ENCODE measurements around the gene FAM222A. TPM values are rescaled to one million over a fixed set of nuclear protein-coding genes. Genes with fewer than 3 reads are reported as not detected.

The FAM222A gene
- polyA plus RNA-seq, 4 donors = 1.6 to 7.5 (median 4.7) TPM

DNA sequence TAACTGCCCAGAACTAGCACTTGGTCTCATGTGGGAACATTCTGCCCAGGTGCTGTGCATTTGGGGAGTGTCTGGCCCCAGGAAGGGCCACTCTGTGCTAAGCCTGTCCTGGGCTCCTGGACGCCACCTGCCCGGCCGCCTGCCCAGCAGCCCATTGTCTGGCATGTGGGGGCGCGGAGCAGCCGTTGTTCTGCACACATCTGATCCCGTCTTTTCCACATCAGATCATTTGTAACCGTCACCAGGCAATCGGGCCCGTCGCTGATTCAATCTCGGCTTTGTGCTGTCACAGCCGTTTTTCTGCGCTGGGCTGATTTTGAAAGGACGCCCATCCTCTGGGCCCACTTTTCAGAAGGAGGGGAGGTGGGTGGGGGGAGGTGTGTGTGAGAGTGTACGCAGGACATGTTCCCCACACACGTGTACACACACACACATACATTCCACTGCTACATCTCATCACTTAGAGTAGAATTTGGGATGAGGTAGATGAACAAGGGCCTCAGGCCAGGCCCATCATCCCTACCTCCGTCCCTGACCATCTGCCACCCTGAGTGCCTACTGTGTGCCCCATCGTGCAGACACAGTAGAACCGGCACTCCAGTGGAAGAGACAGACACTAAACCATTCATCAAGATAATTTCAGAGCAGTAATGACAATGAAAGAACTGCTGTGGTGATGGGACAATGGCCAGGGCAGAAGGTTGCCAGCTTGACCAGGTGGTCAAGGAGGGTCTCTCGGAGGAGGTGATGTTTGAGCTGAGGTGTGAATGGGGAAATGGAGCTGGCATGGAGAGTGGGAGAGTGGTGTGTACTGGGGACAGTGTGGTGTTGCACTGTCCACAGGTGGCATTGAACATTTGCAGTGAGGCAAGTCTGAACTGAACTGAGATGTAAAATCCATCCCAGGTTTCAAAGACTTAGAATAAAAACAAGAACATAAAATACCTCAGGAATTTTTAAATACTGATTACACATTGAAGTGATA is 19.0 kb downstream of the FAM222A start:
- DNase-seq = no peak
- no peaks in the 10 kb centered on the region for H3K27me3 ChIP-seq (ENCODE audit: control insufficient read depth in 3 of 3, insufficient read depth in 3 of 3, low read length in 3 of 3)
- H3K27ac ChIP-seq (ENCODE audit: low read depth in 1 of 3, low read length in 2 of 3) = no peak overlapping the region
- H3K4me3 ChIP-seq (ENCODE audit: low read depth in 1 of 3, low read length in 3 of 3) = no peak overlapping the region
- peaks cover 3 to 28% (median 9%) of the 10 kb centered on the region in 3 donors for H3K4me1 ChIP-seq (ENCODE audit: control insufficient read depth in 3 of 3, insufficient read depth in 2 of 3, low read depth in 1 of 3, low read length in 2 of 3)
- H3K9me3 ChIP-seq (ENCODE audit: control insufficient read depth in 2 of 2, insufficient read depth in 1 of 2, low read depth in 1 of 2, low read length in 1 of 2) = no peaks in the 10 kb centered on the region
- 77 to 83% (median 82%) methylated on average over 21 of the region's 21 CpGs for WGBS, 3 donors
- FAIRE-seq = no peak
- H3K36me3 ChIP-seq (ENCODE audit: control insufficient read depth in 3 of 3, insufficient read depth in 2 of 3, low read depth in 1 of 3, low read length in 3 of 3) = peaks cover 0 to 16% (median 0%) of the 10 kb centered on the region in 3 donors

DNA sequence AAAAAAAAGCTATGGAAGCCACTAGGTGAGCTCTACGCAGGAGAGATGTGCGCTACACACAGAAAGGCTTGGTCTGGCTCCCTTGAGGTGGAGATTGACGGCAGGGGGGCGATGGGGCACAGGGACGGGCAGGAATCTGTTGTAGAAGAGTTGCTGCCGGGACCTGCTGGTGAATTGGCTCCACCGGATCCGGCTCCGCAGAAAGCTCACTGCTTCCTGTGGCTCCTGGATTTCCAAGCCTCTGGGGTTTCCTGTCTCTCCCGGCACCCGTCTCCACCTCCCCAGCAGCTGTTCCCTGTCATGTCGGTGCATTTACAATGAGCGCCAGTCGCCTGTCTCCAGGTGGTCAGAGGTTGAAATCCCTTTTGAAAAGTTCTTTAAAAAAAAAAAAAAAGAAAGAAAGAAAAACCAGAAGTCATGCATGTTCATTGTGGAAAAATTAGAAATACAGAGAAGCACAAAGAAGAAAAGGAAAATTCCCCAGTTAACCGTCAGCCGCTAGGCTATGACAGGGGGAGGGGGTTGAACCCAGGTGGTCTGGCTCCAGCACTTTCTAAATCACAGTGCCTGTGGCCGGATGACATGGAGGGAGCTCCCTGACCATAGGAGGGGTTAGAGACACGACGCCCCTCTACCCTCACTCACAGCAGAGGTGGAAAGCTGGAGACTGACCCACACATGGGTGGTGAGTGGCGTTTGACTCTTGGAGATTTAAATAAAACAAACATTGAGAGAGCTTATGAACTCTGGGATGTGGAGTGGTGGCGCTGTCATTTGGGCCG is 20.8 kb downstream of the FAM222A start:
- Histone ChIP-seq H3K36me3 (ENCODE audit: control insufficient read depth in 3 of 3, insufficient read depth in 2 of 3, low read depth in 1 of 3, low read length in 3 of 3) (peaks cover 0 to 11% (median 0%) of the 10 kb centered on the region in 3 donors), H3K9me3 (ENCODE audit: control insufficient read depth in 2 of 2, insufficient read depth in 1 of 2, low read depth in 1 of 2, low read length in 1 of 2) (no peaks in the 10 kb centered on the region), H3K4me1 (ENCODE audit: control insufficient read depth in 3 of 3, insufficient read depth in 2 of 3, low read depth in 1 of 3, low read length in 2 of 3) (peaks cover 3 to 46% (median 13%) of the 10 kb centered on the region in 3 donors), H3K27me3 (ENCODE audit: control insufficient read depth in 3 of 3, insufficient read depth in 3 of 3, low read length in 3 of 3) (no peaks in the 10 kb centered on the region), H3K27ac (ENCODE audit: low read depth in 1 of 3, low read length in 2 of 3) (no peak overlapping the region), H3K4me3 (ENCODE audit: low read depth in 1 of 3, low read length in 3 of 3) (no peak overlapping the region)
- 32 to 41% (median 40%) methylated on average over 22 of the region's 22 CpGs for WGBS, 3 donors
- FAIRE-seq (no peak), DNase-seq (no peak)

DNA sequence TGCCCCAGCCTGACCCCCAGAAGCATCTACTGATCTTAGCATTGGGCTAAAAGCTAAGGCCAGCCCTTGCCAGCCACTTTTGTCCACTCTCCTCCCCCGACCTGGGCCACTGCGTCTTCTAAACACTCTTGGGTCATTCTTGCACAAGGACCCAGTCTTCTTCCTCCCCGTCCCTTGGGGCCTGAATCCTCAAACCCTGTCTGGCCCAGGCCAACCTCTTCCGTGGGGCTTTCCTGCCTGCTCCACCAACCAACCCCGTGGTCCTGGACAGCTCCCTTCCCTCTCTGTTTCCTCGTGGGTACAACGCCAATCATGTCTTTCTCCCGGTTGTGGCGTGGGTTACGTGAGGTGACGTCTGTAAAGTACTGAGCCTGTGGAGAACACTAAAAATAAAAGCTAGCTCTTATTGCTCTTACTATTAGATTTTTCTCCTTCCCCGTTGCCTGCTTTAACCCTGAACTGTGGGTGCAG is 21.5 kb downstream of the FAM222A start:
- WGBS, 3 donors = 31 to 55% (median 43%) methylated on average over 12 of the region's 12 CpGs
- no peak overlapping the region for H3K27ac ChIP-seq (ENCODE audit: low read depth in 1 of 3, low read length in 2 of 3)
- no peak for FAIRE-seq
- peaks cover 0 to 6% (median 0%) of the 10 kb centered on the region in 3 donors for H3K36me3 ChIP-seq (ENCODE audit: control insufficient read depth in 3 of 3, insufficient read depth in 2 of 3, low read depth in 1 of 3, low read length in 3 of 3)
- no peaks in the 10 kb centered on the region for H3K27me3 ChIP-seq (ENCODE audit: control insufficient read depth in 3 of 3, insufficient read depth in 3 of 3, low read length in 3 of 3)
- H3K9me3 ChIP-seq (ENCODE audit: control insufficient read depth in 2 of 2, insufficient read depth in 1 of 2, low read depth in 1 of 2, low read length in 1 of 2) = no peaks in the 10 kb centered on the region
- H3K4me1 ChIP-seq (ENCODE audit: control insufficient read depth in 3 of 3, insufficient read depth in 2 of 3, low read depth in 1 of 3, low read length in 2 of 3) = peaks cover 3 to 52% (median 13%) of the 10 kb centered on the region in 3 donors
- H3K4me3 ChIP-seq (ENCODE audit: low read depth in 1 of 3, low read length in 3 of 3) = no peak overlapping the region
- DNase-seq = no peak

DNA sequence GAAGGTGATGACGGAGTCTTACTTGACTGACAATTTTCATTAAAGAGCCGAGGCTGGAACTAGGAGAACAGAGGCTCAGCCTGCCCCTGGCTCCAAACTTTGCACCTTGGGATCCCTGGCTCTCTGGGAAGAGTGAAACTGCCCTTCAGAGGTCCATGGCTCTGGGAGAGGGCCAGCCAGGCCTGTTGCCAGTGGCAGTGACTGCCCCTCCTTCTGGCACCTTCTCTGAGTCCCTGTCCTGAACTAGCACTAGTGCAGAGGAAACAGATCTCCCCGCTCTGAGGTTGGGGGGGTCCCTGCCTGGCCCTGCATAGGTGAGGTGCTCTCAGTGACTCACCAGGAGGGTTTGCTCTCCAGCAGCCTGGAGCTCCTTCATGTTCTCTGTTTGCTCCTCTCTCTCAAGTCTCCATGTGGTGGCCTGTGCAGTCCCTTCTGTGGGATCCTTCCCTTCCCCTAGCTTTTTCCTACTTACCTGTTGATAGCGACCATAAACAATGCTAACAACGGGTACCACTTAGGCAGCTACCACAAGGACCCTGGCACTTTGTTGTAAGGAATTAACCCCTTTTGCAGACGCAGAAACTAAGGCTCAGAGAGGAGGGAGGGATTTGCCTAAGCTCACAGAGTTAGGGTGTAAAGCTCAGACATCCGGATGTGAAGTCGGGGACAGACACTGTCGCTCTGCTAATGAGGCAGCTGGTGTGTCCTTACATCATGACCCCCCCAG is 22.4 kb downstream of the FAM222A start:
- 38 to 61% (median 48%) methylated on average over 9 of the region's 9 CpGs for WGBS, 3 donors
- Histone ChIP-seq H3K4me3 (ENCODE audit: low read depth in 1 of 3, low read length in 3 of 3) (no peak overlapping the region), H3K36me3 (ENCODE audit: control insufficient read depth in 3 of 3, insufficient read depth in 2 of 3, low read depth in 1 of 3, low read length in 3 of 3) (peaks cover 0 to 6% (median 0%) of the 10 kb centered on the region in 3 donors), H3K27ac (ENCODE audit: low read depth in 1 of 3, low read length in 2 of 3) (no peak overlapping the region), H3K4me1 (ENCODE audit: control insufficient read depth in 3 of 3, insufficient read depth in 2 of 3, low read depth in 1 of 3, low read length in 2 of 3) (peaks cover 3 to 60% (median 13%) of the 10 kb centered on the region in 3 donors), H3K9me3 (ENCODE audit: control insufficient read depth in 2 of 2, insufficient read depth in 1 of 2, low read depth in 1 of 2, low read length in 1 of 2) (no peaks in the 10 kb centered on the region), H3K27me3 (ENCODE audit: control insufficient read depth in 3 of 3, insufficient read depth in 3 of 3, low read length in 3 of 3) (no peaks in the 10 kb centered on the region)
- DNase-seq (no peak), FAIRE-seq (no peak)

DNA sequence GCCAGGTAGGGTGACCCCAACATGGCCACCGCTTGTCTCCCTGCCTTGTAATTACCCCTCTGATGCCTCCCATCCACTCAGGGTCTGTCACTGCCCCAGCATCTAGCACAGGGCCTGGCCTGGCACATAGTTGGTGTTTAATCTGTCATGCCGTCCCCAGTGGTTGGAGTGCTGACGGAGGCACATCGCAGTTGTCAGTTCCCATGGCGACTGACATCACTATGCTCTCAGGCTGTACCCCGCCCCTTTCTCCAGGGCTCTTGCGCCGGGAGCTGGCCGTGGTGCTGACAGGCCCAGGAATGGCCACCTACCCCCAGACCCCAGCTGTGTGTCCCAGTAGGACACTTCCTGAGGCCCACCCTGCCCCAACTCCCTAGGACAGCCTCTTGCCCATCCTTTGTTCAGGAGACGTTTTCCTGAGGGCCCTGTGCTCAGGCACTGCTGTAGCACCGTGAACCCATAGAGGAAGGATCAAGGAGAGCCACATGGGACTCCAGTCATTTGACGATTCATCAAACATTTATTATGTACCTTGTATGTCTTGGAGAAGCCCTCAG is 23.0 kb downstream of the FAM222A start:
- Histone ChIP-seq H3K27ac (ENCODE audit: low read depth in 1 of 3, low read length in 2 of 3) (no peak overlapping the region), H3K9me3 (ENCODE audit: control insufficient read depth in 2 of 2, insufficient read depth in 1 of 2, low read depth in 1 of 2, low read length in 1 of 2) (no peaks in the 10 kb centered on the region), H3K36me3 (ENCODE audit: control insufficient read depth in 3 of 3, insufficient read depth in 2 of 3, low read depth in 1 of 3, low read length in 3 of 3) (peaks cover 0 to 6% (median 0%) of the 10 kb centered on the region in 3 donors), H3K27me3 (ENCODE audit: control insufficient read depth in 3 of 3, insufficient read depth in 3 of 3, low read length in 3 of 3) (no peaks in the 10 kb centered on the region), H3K4me3 (ENCODE audit: low read depth in 1 of 3, low read length in 3 of 3) (no peak overlapping the region), H3K4me1 (ENCODE audit: control insufficient read depth in 3 of 3, insufficient read depth in 2 of 3, low read depth in 1 of 3, low read length in 2 of 3) (peaks cover 3 to 66% (median 14%) of the 10 kb centered on the region in 3 donors)
- peak; percentile 40 to 90 for DNase-seq
- FAIRE-seq = no peak
- 29 to 32% (median 31%) methylated on average over 12 of the region's 12 CpGs for WGBS, 3 donors

DNA sequence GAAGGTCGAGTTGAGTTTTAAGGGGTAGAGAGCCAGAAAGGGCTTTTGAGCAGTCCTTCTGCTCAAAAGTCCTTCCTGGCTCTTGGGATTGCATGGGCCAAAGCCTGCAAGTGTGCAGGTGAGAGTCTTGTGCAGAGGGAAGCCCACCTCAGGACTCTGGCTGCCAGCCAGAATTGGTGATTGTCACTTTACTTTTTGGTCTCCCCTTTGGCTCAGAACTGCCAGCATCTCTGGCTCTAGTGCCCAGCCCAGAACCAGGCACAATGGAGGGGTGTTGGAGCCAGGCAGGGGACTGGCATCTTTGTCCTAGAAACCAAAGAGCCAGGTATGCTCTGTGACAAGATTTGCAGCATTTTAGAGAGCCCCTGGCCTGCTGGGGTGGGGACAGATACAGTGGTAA is 23.5 kb downstream of the FAM222A start:
- H3K9me3 ChIP-seq (ENCODE audit: control insufficient read depth in 2 of 2, insufficient read depth in 1 of 2, low read depth in 1 of 2, low read length in 1 of 2) = no peaks in the 10 kb centered on the region
- WGBS, 3 donors = 8 to 24% (median 16%) methylated on average over 1 of the region's 1 CpG
- no peaks in the 10 kb centered on the region for H3K27me3 ChIP-seq (ENCODE audit: control insufficient read depth in 3 of 3, insufficient read depth in 3 of 3, low read length in 3 of 3)
- no peak overlapping the region for H3K27ac ChIP-seq (ENCODE audit: low read depth in 1 of 3, low read length in 2 of 3)
- DNase-seq (no peak), FAIRE-seq (no peak)
- peaks cover 3 to 71% (median 15%) of the 10 kb centered on the region in 3 donors for H3K4me1 ChIP-seq (ENCODE audit: control insufficient read depth in 3 of 3, insufficient read depth in 2 of 3, low read depth in 1 of 3, low read length in 2 of 3)
- no peak overlapping the region for H3K4me3 ChIP-seq (ENCODE audit: low read depth in 1 of 3, low read length in 3 of 3)
- H3K36me3 ChIP-seq (ENCODE audit: control insufficient read depth in 3 of 3, insufficient read depth in 2 of 3, low read depth in 1 of 3, low read length in 3 of 3) = peaks cover 0 to 6% (median 0%) of the 10 kb centered on the region in 3 donors

DNA sequence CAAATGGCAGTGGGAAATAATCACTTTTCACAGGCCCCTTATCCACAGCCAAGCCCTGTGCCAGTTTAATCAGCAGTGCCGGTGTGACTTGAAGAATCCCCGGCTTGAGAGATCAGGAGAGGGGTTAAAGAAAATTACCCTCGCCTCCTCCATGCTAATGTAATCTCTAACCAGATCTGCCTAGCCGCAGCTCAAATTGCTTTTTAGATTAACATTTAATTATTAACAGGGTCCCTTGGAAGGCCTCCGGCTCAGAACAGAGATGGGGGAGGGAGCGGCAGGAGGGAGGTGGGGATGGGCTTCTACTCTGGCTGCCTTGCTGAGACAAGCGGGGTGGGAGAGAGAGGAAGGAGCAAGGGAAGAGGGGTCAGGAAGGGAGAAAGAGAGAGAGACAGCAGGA is 24.0 kb downstream of the FAM222A start:
- peaks cover 0 to 5% (median 0%) of the 10 kb centered on the region in 3 donors for H3K36me3 ChIP-seq (ENCODE audit: control insufficient read depth in 3 of 3, insufficient read depth in 2 of 3, low read depth in 1 of 3, low read length in 3 of 3)
- no peaks in the 10 kb centered on the region for H3K27me3 ChIP-seq (ENCODE audit: control insufficient read depth in 3 of 3, insufficient read depth in 3 of 3, low read length in 3 of 3)
- peaks cover 3 to 76% (median 15%) of the 10 kb centered on the region in 3 donors for H3K4me1 ChIP-seq (ENCODE audit: control insufficient read depth in 3 of 3, insufficient read depth in 2 of 3, low read depth in 1 of 3, low read length in 2 of 3)
- WGBS, 3 donors = 16 to 51% (median 34%) methylated on average over 7 of the region's 7 CpGs
- H3K9me3 ChIP-seq (ENCODE audit: control insufficient read depth in 2 of 2, insufficient read depth in 1 of 2, low read depth in 1 of 2, low read length in 1 of 2) = no peaks in the 10 kb centered on the region
- no peak for FAIRE-seq
- H3K27ac ChIP-seq (ENCODE audit: low read depth in 1 of 3, low read length in 2 of 3) = no peak overlapping the region
- DNase-seq = peak in 1 of 2 donors; percentile 62
- H3K4me3 ChIP-seq (ENCODE audit: low read depth in 1 of 3, low read length in 3 of 3) = no peak overlapping the region

Measured in small intestine (tissue), 7 donors.